Measurements from ENCODE around the gene ATL3.
"Not testable (repeated sequence)": the region's sequence is repeated elsewhere in the genome, so short reads cannot be mapped to it uniquely, and the experiment has no call there.

ATL3 gene

GRCh38 chr11:63578882-63579281 lies 92.3 kb downstream of the ATL3 start:
- DNase-seq = not testable (repeated sequence)

GRCh38 chr11:63574856-63575602 lies 96.1 kb downstream of the ATL3 start:
- no peak for DNase-seq

Data from CD4-positive, alpha-beta T cell treated with Interferon gamma for 1 hour (primary cell).